GM12878 (cell line): ENCODE measurements around the gene LONRF2. TPM values are rescaled to one million over a fixed set of nuclear protein-coding genes. Genes with fewer than 3 reads are reported as not detected.
A peak's percentile ranks its signal among the peaks of the same experiment; 100 is the strongest.

Experiments used
- ATAC-seq: fragments of 200-7000 bp; cut with Tn5 transposase; 3 replicates; pipeline ENCODE4 v1.9.1; 2020; ENCODE audit warnings: mild to moderate bottlenecking, moderate library complexity
- BruUV-seq: library from RNA; stranded (reverse); fragments of 400-500 nt; replicated peaks from 2 replicates; lab custom pipeline; 2021; lab: Mats Ljungman, UMichigan
- CTCF ChIA-PET: fragments of 300-600 bp; sonication (Branson Sonifier 250); formaldehyde crosslinking; extraction: SDS; loops from one replicate; lab custom pipeline; 2021; ENCODE audit warnings: inconsistent platforms; lab: Yijun Ruan, JAX
- POLR2A ChIA-PET: fragments of 350-600 bp; formaldehyde crosslinking; extraction: SDS; loops from one replicate; lab custom pipeline; 2021; ENCODE audit warnings: inconsistent platforms; lab: Charles Lee
- RAD21 ChIA-PET: fragments of 300-600 bp; sonication (Branson Sonifier 250); formaldehyde crosslinking; loops from one replicate; lab custom pipeline; 2023; ENCODE audit warnings: antibody characterized with exemption; ENCODE audit not compliant: unreplicated experiment; lab: Charles Lee
- SMC1A ChIA-PET: fragments of 300-600 bp; sonication (Branson Sonifier 250); formaldehyde crosslinking; loops from one replicate; lab custom pipeline; 2023; ENCODE audit not compliant: unreplicated experiment, uncharacterized antibody; lab: Charles Lee
- DNase-seq: peaks from one replicate; pipeline ENCODE4 v3.0.0-alpha.2; 2011; ENCODE audit warnings: low read depth, low spot score
- FAIRE-seq: peaks from 3 replicates; lab custom pipeline; 2011; peaks lifted over from hg19 to GRCh38; lab: Jason Lieb, UNC
- H2AFZ ChIP-seq: 2 replicates; pipeline ENCODE4 v1.6.0; 2011; ENCODE audit warnings: low read depth, low read length, control low read depth; ENCODE audit not compliant: control insufficient read depth
- H3K27ac ChIP-seq: 2 replicates; pipeline ENCODE4 v1.5.1; 2011; ENCODE audit warnings: control low read depth; ENCODE audit not compliant: control insufficient read depth, insufficient read depth
- H3K27me3 ChIP-seq, 2 experiments: replicated peaks in 1 of 2; 2 replicates each; pipeline versions ENCODE4 v1.6.0 to v1.6.1; 2011; ENCODE audit warnings: low read length in 1 of 2; ENCODE audit not compliant: control insufficient read depth in 2 of 2, insufficient read depth in 2 of 2
- H3K36me3 ChIP-seq, 2 experiments: 2 replicates each; pipeline ENCODE4 v1.5.1; 2011; ENCODE audit warnings: low read length in 1 of 2; ENCODE audit not compliant: control insufficient read depth in 2 of 2, insufficient read depth in 2 of 2
- H3K4me1 ChIP-seq: 2 replicates; pipeline ENCODE4 v1.6.1; 2011; ENCODE audit warnings: mild to moderate bottlenecking, low read length, moderate library complexity, mixed read lengths; ENCODE audit not compliant: control insufficient read depth, insufficient read depth
- H3K4me2 ChIP-seq: 2 replicates; pipeline ENCODE4 v1.6.0; 2011; ENCODE audit warnings: control low read depth; ENCODE audit not compliant: control insufficient read depth, insufficient read depth
- H3K4me3 ChIP-seq: fragments of 200-600 bp; sonication (generic); 2 replicates; pipeline ENCODE4 v1.5.1; 2016
- H3K79me2 ChIP-seq: 2 replicates; pipeline ENCODE4 v1.6.0; 2011; ENCODE audit warnings: low read length; ENCODE audit not compliant: control insufficient read depth, insufficient read depth
- H3K9ac ChIP-seq: 2 replicates; pipeline ENCODE4 v1.8.0; 2011; ENCODE audit warnings: low read length, control low read depth, mixed read lengths; ENCODE audit not compliant: control insufficient read depth, insufficient read depth
- H3K9me3 ChIP-seq: replicated peaks from 3 replicates; pipeline ENCODE4 v1.5.1; 2011; ENCODE audit warnings: mild to moderate bottlenecking, low read length; ENCODE audit not compliant: control insufficient read depth, insufficient read depth
- H4K20me1 ChIP-seq: 2 replicates; pipeline ENCODE4 v1.6.0; 2011; ENCODE audit not compliant: control insufficient read depth, insufficient read depth
- BRCA1 ChIP-seq: IDR thresholded peaks from 2 replicates; pipeline ENCODE4 v1.6.1; 2011; ENCODE audit warnings: low read depth, low read length, improper control_type of control experiment
- CREB1 ChIP-seq: IDR thresholded peaks from 2 replicates; pipeline ENCODE4 v1.6.1; 2012; ENCODE audit warnings: low read depth, mild to moderate bottlenecking, inconsistent platforms
- EED ChIP-seq: sonication (generic); IDR thresholded peaks from 2 replicates; pipeline ENCODE4 v1.6.1; 2016; ENCODE audit warnings: antibody characterized with exemption, low read depth
- MEF2A ChIP-seq: IDR thresholded peaks from 2 replicates; pipeline ENCODE4 v1.6.1; 2011; ENCODE audit warnings: low read depth, mild to moderate bottlenecking, low read length, moderate library complexity; ENCODE audit not compliant: insufficient read depth
- RAD21 ChIP-seq: IDR thresholded peaks from 2 replicates; pipeline ENCODE4 v1.6.1; 2011; ENCODE audit warnings: mild to moderate bottlenecking, low read depth, low read length, moderate library complexity; ENCODE audit not compliant: insufficient read depth
- SIX5 ChIP-seq: IDR thresholded peaks from 2 replicates; pipeline ENCODE4 v1.6.1; 2011; ENCODE audit warnings: mild to moderate bottlenecking, low read depth, low read length, moderate library complexity; ENCODE audit not compliant: severe bottlenecking
- SMC3 ChIP-seq: IDR thresholded peaks from 2 replicates; pipeline ENCODE4 v1.6.1; 2011; ENCODE audit warnings: low read length, improper control_type of control experiment, borderline replicate concordance
- YY1 ChIP-seq: IDR thresholded peaks from 2 replicates; pipeline ENCODE4 v1.6.1; 2011; ENCODE audit warnings: low read depth, mild to moderate bottlenecking, low read length
- WGBS: methylation state at CpG from one replicate; pipeline ENCODE4 v1.1.6; 2016; ENCODE audit warnings: low lambda C conversion rate; ENCODE audit not compliant: insufficient replicate concordance, insufficient coverage; ENCODE audit errors: missing lambda C conversion rate; 5-methylcytosine and 5-hydroxymethylcytosine counted together
- in situ Hi-C: fragments of 300-500 bp; cut with MboI; formaldehyde crosslinking; loops from 9 replicates; pipeline ENCODE4 v1.14.3; 2018; ENCODE audit warnings: mixed read lengths
- intact Hi-C: fragments of 100-400 bp; cut with micrococcal nuclease; formaldehyde crosslinking; loops from one replicate; pipeline ENCODE4 v1.14.2; 2022; ENCODE audit not compliant: unreplicated experiment
- polyA plus RNA-seq, 11 experiments: library from polyadenylated mRNA; depleted of rRNA in 4 of 11; unstranded in 6 of 11; stranded (reverse) in 5 of 11; fragments of >200 nt; fragmentation: Nextera tagmentation in 4 of 11; fragmentation: Illumina TruSeq in 1 of 11; extraction: Ambion mirVana in 4 of 11; extraction: Trizol in 1 of 11; gene quantifications; 1 replicate in 1 of 11; 2 replicates in 10 of 11; pipeline versions ENCODE4 v1.2.1 to v1.2.3, GENCODE V29; 2011 to 2016; ENCODE audit warnings: inconsistent platforms in 2 of 11, missing spikeins in 2 of 11, low read depth in 1 of 11
- total RNA-seq, 4 experiments: library from RNA; depleted of rRNA in 3 of 4; stranded (reverse); fragments of >200 nt in 3 of 4; fragmentation: Illumina TruSeq in 1 of 4; extraction: Trizol in 1 of 4; gene quantifications; 2 replicates each; pipeline versions ENCODE4 v1.2.1 to v1.2.3, GENCODE V29; 2013 to 2021
- TF ChIP-seq, protein P1 (sequence below): IDR thresholded peaks from 2 replicates; pipeline ENCODE4 v1.6.1; 2012; ENCODE audit warnings: low read depth, low read length, improper control_type of control experiment
- TF ChIP-seq, protein P2 (sequence below), 3 experiments: IDR thresholded peaks in 2 of 3; conservative IDR thresholded peaks in 1 of 3; 2 replicates each; pipeline ENCODE4 v1.5.1; 2011; ENCODE audit warnings: low read depth in 3 of 3, low read length in 3 of 3, mild to moderate bottlenecking in 3 of 3, control low read depth in 2 of 3, moderate library complexity in 2 of 3, inconsistent platforms in 1 of 3, mixed read lengths in 1 of 3; ENCODE audit not compliant: control insufficient read depth in 2 of 3, insufficient read depth in 1 of 3; ENCODE audit errors: extremely low read depth in 1 of 3
- TF ChIP-seq, protein P3 (sequence below): fragments of 150-350 bp; IDR thresholded peaks from 2 replicates; pipeline ENCODE4 v1.6.1; 2014; ENCODE audit warnings: mild to moderate bottlenecking, low read depth, low read length
- TF ChIP-seq, protein P4 (sequence below): fragments of 450-650 bp; IDR thresholded peaks from 2 replicates; pipeline ENCODE4 v1.6.1; 2016; ENCODE audit warnings: mild to moderate bottlenecking

Gene LONRF2
- total and polyA plus RNA-seq, 10 of the 15 experiments (the other 5 are each of a cell fraction or from before 2014, with no cell fraction given), result under 0.01 to 0.04 (median 0.01) TPM; not detected in 4

DNA sequence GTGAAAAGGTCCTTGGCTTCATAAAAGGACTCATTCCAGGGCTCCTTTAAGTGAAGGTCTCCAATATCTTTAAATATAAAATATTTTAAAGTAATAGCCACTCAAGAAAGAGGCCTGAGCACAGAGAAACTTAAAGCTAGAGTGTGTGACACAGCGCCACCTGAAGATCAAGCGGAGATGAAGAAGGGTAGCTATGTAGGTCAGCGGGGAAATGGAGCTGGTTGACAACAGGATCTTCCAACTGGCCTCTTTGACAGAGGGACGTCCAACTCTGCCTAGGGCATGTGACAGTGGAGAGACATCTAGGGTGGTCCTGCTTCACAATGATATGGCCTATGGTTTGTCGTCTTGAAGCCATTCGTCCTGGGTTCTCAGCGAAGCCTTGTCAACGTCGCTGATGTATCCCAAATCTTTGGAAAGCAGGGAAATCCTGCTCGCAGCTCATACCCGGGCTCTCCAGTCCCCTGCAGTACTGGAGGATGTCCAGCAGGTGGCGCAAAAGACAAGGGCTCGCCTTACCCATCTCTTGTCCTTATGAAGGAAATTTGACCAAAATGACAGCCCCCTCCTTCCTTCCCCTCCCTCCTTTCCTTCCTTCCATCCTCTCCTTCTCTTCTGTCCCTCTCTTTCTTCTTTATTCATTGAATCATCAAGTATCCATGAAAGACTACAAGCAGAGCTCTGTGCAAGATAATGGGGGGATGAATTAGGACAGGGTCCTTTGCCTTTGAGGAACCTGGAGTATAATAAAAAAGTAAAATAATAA is 59.6 kb downstream of the LONRF2 start:
- FAIRE-seq (peak; percentile 70), DNase-seq (no peak), ATAC-seq (peak; percentile 80)
- H3K9ac ChIP-seq, result no peak overlapping the region
- ChIA-PET SMC1A (interaction anchor here (0.6 to 7.7 kb wide), 20 partner anchors 12 to 1559 kb away, joined by 3 to 89 read pairs (median 4); no protein-coding TSS in a partner anchor), RAD21 (interaction anchor here (0.5 to 6.4 kb wide), 17 partner anchors 23 to 1106 kb away, joined by 3 to 75 read pairs (median 3); no protein-coding TSS in a partner anchor), CTCF (interaction anchor here (0.7 to 6.7 kb wide), 41 partner anchors 11 to 943 kb away, joined by 3 to 156 read pairs (median 4); partner anchors contain the start of gene PDCL3), POLR2A (no interaction called here)
- no peak overlapping the region for H2AFZ ChIP-seq
- in situ Hi-C loops (loop anchor here (5.0 to 10.0 kb wide), 2 partner anchors 120 to 722 kb away; no protein-coding TSS in a partner anchor), intact Hi-C loops (loop anchor here (1.0 to 10.0 kb wide), 6 partner anchors 119 to 725 kb away; partner anchors contain the start of gene PDCL3)
- H3K4me1 ChIP-seq, result no peaks in the 10 kb centered on the region
- H3K9me3 ChIP-seq, result no peaks in the 10 kb centered on the region
- no peak for TF ChIP-seq CREB1
- TF ChIP-seq, protein P1, sequence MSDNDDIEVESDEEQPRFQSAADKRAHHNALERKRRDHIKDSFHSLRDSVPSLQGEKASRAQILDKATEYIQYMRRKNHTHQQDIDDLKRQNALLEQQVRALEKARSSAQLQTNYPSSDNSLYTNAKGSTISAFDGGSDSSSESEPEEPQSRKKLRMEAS, result no peak
- no peak for TF ChIP-seq MEF2A
- peak; percentile 77 for TF ChIP-seq SMC3
- no peak for TF ChIP-seq SIX5
- TF ChIP-seq EED, result no peak
- TF ChIP-seq, protein P2, sequence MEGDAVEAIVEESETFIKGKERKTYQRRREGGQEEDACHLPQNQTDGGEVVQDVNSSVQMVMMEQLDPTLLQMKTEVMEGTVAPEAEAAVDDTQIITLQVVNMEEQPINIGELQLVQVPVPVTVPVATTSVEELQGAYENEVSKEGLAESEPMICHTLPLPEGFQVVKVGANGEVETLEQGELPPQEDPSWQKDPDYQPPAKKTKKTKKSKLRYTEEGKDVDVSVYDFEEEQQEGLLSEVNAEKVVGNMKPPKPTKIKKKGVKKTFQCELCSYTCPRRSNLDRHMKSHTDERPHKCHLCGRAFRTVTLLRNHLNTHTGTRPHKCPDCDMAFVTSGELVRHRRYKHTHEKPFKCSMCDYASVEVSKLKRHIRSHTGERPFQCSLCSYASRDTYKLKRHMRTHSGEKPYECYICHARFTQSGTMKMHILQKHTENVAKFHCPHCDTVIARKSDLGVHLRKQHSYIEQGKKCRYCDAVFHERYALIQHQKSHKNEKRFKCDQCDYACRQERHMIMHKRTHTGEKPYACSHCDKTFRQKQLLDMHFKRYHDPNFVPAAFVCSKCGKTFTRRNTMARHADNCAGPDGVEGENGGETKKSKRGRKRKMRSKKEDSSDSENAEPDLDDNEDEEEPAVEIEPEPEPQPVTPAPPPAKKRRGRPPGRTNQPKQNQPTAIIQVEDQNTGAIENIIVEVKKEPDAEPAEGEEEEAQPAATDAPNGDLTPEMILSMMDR (IDR thresholded peaks at IDR 0.05 in 2 of 3, conservative IDR thresholded peaks at IDR 0.05 in 1 of 3; ENCODE audit: control insufficient read depth in 2 of 3, extremely low read depth in 1 of 3, insufficient read depth in 1 of 3, low read depth in 3 of 3, low read length in 3 of 3), result peak; percentile 88 to 98 (median 91)
- TF ChIP-seq BRCA1, result no peak
- TF ChIP-seq, protein P3, sequence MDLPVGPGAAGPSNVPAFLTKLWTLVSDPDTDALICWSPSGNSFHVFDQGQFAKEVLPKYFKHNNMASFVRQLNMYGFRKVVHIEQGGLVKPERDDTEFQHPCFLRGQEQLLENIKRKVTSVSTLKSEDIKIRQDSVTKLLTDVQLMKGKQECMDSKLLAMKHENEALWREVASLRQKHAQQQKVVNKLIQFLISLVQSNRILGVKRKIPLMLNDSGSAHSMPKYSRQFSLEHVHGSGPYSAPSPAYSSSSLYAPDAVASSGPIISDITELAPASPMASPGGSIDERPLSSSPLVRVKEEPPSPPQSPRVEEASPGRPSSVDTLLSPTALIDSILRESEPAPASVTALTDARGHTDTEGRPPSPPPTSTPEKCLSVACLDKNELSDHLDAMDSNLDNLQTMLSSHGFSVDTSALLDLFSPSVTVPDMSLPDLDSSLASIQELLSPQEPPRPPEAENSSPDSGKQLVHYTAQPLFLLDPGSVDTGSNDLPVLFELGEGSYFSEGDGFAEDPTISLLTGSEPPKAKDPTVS, result no peak
- 0 out of 2 replicates have a peak, but pooled peaks have one; percentile 32 for TF ChIP-seq YY1
- TF ChIP-seq, protein P4, sequence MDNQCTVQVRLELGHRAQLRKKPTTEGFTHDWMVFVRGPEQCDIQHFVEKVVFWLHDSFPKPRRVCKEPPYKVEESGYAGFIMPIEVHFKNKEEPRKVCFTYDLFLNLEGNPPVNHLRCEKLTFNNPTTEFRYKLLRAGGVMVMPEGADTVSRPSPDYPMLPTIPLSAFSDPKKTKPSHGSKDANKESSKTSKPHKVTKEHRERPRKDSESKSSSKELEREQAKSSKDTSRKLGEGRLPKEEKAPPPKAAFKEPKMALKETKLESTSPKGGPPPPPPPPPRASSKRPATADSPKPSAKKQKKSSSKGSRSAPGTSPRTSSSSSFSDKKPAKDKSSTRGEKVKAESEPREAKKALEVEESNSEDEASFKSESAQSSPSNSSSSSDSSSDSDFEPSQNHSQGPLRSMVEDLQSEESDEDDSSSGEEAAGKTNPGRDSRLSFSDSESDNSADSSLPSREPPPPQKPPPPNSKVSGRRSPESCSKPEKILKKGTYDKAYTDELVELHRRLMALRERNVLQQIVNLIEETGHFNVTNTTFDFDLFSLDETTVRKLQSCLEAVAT, result no peak
- peak; percentile 93 for TF ChIP-seq RAD21
- H4K20me1 ChIP-seq, result no peaks in the 10 kb centered on the region; the same call in 1 of the 2 replicates
- H3K27me3 ChIP-seq, result no peaks in the 10 kb centered on the region; a peak in 1 of 4 replicates
- H3K79me2 ChIP-seq, result no peaks in the 10 kb centered on the region
- no peak overlapping the region for H3K27ac ChIP-seq
- H3K4me2 ChIP-seq, result no peak overlapping the region
- 1% methylated on average over 13 of the region's 13 CpGs for WGBS
- no peaks in the 10 kb centered on the region for H3K36me3 ChIP-seq
- no TSS peak for BruUV-seq
- H3K4me3 ChIP-seq, result no peak overlapping the region
